Activated CD8-positive, alpha-beta memory T cell treated with anti-CD3 and anti-CD28 coated beads, Interleukin-2, amount 50 U/mL, for 48 hours (primary cell): Measurements from ENCODE around the gene MTX1.
"Not testable (repeated sequence)": the region's sequence is repeated elsewhere in the genome, so short reads cannot be mapped to it uniquely, and the experiment has no call there.

Experiments
- DNase-seq: peaks from one replicate; pipeline ENCODE4 v3.0.0-alpha.2; 2020

MTX1 gene

DNA sequence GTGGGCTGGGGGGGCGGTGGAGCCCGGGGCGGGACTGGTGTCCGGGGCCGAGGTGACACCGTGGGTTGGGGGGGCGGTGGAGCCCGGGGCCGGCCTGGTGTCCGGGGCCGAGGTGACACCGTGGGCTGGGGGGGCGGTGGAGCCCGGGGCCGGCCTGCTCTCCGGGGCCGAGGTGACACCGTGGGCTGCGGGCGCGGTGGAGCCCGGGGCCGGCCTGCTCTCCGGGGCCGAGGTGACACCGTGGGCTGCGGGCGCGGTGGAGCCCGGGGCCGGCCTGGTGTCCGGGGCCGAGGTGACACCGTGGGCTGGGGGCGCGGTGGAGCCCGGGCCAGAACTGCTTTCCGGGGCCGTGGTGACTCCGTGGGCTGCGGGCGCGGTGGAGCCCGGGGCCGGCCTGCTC is 18.6 kb upstream of the MTX1 start:
- DNase-seq: not testable (repeated sequence)

DNA sequence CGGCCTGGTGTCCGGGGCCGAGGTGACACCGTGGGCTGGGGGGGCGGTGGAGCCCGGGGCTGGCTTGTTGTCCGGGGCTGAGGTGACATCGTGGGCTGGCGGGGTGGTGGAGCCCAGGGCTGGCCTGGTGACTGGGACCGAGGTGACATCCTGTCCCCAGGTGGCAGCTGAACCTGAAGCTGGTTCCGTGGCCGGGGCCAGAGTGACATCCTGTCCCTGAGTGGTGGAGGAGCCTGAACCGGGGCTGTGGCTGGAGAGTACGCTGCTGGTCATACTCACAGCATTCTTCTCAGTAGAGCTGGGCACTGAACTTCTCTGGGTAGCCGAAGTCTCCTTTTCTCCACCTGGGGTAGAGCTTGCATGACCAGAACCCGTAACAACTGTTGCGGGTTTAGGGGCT is 16.6 kb upstream of the MTX1 start:
- no peak for DNase-seq

DNA sequence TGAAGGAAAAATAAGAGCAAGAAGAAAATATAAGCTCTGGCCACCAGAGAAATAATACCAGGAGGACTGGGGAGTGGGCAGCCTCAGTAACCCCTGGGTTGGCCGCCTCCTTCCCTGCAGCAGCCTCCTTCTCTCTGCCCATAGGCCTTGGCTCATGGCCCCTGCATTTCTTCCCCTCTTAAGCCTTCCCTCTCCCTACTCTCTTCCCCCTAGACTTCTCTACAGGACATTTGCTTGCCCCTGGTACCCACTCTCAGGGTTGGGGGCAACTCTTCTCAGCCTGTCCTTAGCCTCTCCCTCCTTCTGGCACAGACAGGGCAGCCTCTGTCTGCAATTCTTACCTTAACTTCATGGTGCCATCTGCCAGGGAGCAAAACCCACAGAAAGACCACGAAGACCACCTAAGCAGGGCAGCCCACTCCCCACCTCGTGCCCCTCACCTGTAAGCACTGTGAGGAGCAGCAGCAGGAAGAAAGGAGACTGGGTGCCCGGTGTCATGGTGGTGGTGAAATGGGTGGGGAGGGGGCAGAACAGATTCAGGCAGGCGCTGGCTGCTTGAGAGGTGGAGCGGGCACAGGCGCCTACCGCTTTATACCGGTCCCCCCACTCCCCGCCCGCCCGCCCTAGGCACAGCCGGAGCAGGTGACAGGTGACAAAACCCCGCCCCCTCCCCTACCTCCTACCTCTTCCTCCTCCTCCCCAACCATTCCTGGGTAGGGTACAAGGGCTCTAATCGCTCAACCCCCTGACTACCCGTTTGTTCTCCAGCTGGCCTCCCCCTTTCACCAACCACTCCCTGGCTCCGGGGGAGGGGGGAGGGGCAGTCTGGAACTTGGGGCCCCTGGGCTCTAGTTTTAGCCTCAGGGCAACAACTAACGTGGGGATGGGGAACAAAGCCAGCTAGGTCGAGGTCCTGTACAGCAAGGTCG is 15.9 kb upstream of the MTX1 start:
- no peak for DNase-seq

DNA sequence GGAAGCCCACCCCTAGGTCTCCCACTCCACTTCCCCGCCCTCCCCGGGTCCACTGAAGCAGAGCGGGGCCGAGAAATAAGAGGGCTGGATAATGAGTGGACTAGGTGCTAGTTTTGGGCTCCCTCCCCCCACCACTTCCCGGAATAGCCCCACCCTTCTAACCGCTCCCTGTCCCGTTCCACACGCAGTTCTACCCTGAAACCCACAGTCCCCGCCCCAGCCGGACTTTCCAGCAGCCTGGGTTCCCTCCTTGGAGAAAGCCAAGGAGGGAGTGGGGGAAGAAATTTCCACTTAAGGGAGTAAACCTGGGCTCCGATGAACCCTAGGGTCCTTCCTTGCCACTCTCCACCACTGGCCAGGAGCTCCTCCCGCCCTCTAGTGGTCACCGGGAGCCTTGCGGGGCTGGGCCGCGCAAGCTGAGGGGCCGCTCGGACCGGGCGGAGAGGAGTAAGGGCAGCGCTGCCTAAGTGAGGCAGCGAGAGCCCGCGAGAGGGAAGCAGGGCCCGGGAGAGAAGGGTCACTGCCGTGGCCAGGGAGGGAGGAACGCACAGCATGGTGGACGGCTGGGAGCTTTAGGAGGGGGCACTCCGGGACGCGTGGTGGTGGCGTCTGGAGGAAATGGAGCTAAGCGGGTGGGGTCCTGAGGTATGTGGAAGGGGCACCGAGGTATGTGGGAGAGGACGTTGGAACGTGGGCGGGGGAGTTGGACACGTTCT is 15.1 kb upstream of the MTX1 start:
- peak; percentile 92 for DNase-seq

DNA sequence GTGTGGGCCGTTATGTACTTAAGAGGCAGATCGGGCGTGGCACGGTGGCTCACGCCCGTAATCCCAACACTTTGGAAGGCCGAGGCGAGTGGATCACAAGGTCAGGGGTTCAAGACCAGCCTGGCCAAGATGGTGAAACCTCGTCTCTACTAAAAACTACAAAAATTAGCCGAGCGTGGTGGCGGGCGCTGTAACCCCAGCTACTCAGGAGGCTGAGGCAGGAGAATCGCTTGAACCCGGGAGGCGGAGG is 14.6 kb upstream of the MTX1 start:
- DNase-seq: not testable (repeated sequence)

DNA sequence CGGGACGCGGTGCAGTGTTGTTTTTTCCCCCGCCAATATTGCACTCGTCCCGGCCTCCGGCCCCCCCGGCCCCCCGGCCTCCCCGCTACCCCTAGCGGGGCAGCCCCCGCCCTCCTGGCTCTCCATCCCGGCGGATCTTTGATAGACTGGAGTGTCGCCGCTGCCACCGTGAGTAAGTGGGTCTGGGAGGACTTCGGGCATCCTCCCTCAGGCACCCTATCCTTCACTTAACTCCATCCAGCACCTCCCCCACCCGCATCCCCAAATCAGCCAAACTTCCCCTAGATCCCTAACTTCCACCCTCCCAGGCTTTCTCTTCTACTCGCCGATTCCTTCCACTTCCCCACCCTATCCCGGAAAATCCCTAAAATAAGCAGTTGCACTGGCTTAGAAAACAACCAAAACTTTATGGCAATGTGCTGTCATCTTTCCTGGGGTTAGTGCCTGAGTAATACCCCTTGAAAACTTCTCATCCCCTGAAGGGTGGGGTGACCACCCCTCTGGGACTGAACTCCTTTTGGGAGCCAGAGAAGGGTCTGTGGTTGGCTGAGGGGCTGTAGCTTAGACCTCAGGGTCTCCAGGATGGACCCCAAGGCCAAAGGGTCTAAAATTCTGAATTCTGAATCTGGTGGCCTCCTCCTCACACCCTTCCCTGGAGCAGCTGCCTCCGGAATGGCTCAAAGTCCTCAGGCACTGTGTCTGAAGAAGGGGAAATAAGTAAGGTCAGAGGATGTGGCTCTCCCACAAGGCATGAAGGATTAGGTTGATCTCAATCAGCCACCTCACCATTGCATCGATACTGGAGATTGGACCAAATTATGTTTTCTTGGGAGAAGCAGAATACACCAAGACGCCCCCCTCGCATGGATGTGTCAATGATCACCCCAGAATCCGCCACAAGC is 13.0 kb upstream of the MTX1 start:
- DNase-seq: no peak

DNA sequence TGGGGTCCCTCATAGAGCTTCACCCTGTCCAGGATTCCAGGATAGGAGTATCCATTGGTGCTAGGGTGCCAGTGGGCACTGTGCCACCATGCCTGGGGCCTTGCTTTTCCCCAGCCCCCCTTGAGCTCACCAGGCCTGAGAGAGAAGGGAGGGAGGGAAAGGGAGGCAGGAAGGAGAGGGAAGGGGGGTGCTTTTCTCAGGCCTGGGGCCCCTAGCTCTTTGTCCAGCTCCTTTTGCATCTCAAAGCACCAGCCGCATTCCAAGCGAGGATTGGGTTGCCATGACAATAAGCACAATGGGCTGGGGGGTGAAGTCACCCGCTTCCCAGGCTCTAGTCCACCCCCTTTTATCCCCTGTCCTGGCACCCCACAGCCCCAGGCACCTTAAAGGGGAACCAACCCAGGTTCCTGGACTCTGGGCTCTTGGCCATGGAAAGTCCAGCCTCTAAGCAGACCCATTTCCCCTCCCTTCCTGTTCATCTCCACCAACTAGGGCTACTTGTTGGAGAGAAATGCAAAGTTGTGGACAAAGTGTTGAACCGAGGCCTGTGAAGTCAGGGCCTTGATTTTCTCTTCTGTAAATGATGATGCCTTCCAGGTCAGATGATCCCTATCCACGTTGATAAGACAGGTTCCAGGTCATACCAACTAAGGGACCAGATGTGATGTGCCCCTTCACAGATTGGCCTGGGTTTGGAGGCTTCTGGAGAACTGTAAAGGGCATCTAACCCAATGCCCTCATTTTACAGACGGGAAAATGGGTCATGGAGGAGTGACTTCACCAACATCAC is 12.2 kb upstream of the MTX1 start:
- DNase-seq: no peak

DNA sequence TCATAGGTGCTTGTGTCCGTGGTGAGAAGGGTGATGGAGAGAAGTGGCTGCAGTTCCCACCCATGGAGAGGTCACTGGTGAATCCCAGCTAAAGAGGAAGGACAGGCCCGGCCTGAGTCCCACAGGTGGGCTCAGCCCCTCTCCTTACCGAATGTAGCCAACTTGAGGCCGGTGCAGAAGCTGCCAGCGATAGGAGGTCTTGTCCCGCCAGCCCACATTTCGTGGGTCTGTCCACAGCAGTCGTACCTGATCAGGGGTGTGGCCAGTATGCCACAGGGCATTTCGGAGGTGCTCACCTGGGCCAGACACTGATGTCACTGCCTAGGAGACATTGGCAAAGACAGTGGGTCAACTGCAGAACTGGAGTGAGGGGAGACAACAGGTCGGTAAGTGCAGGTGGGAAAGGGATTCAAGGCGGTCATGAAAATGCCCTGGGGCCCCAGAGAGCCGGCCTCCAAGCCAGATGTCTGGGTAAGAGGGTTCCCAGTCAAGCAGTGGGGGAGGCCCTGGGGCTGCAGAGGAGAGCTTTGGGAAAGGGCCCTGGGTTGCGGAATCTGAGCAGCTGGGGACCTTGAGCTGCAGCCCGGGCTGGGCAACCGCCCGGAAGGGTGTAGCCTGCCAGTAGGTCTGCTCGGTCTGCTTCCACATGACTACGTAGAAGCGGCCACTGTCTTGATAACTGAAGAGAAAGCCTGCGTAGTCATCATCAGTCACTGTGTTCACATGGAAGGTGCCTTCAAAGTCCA is 11.4 kb upstream of the MTX1 start:
- no peak for DNase-seq

DNA sequence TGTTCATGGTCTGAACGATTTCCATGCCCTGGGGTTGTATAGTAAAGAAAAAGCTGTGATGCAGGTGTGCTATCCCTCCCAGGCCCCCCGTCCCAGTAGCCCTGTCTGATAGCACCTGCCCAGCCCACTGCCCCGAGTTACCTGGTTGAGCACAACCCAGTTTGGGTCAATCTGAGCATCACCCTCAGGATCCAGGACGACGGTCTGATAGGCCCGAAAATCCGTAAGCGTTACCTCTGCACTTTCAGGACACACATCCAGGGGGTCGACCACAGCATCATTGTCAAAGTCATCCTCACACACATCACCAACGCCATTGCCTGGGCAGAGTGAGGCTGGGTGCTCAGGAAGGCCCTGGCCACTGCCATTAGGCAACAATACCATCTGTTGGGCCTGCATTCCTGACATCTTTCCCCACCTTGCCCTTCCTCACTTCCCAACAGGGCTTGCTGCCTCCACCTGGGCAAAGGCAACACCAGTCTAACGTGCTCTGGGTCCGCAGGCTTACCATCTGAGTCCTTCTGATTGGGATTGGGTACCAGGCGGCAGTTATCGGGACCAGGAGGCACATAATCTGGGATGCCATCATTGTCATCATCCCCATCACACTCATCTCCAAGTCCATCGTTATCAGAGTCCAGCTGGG is 10.5 kb upstream of the MTX1 start:
- no peak for DNase-seq

DNA sequence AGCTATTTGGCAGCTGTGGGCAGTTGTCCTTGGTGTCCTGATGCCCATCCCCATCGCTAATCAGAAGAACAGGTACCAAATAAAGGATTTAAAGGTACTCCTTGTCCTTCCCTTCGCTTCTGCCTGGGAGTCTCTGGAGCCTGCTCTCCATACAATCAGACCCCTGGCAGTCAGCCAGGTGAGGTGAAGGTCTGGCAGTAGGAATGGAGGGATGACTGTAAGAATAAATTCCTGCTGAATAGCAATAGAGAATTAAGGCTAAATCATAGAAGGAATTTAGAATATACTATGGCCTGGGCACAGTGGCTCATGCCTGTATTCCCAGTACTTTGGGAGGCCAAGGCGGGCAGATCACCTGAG is 10.0 kb upstream of the MTX1 start:
- no peak for DNase-seq

DNA sequence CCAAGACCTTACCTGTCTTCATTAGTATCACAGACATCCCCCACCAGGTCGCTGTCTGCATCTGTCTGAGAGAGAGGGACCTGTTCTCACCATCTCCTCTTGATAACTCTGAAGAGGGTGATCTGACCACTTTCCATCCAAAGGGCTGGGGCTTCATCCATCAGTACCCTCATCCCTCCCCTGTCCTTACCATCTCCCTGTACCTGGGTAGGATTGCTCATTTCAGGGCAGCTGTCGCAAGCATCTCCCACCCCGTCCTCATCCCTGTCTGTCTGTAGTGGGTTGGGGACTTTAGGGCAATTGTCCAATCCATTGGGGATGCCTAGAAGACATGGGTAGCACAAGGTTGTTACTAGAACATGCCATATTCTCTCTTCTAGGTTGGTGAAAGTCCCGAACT is 8.7 kb upstream of the MTX1 start:
- DNase-seq: no peak

DNA sequence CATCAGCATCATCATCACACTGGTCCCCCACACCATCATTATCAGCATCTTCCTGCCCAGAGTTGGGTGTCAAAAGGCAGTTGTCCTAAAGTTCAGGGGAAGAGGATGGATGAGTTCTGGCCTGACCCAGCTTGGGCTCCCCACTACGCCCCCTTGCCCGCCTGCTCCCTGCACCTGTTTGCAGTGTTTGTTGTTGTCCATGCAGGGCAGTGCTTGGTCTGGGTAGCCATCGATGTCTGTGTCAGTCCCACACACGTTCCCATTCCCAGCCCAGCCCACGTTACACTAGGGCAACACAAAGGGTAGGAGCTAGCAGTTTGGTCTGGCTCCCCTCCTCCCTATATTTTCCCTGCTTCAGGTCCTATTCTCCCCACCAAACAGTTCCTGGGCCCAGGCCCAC is 7.6 kb upstream of the MTX1 start:
- no peak for DNase-seq

DNA sequence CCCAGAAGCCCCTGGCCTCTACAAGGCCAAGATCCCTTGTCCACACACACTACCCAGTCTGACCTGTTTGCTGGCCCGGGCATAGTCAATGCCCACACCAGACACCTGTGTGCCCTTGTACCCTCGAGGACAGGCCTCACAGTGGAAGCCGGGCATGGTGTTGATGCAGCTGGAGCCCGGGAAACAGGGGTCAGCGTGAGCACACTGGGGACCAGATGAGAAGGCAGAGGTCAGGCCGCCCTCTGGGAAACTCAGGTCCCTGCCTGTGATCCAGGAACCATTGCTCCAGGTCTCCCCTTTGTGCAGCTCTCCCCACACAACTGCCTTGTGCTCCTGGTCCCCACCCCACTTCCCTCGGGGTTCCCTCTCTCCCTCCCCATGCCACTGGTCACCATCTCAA is 6.3 kb upstream of the MTX1 start:
- DNase-seq: no peak

DNA sequence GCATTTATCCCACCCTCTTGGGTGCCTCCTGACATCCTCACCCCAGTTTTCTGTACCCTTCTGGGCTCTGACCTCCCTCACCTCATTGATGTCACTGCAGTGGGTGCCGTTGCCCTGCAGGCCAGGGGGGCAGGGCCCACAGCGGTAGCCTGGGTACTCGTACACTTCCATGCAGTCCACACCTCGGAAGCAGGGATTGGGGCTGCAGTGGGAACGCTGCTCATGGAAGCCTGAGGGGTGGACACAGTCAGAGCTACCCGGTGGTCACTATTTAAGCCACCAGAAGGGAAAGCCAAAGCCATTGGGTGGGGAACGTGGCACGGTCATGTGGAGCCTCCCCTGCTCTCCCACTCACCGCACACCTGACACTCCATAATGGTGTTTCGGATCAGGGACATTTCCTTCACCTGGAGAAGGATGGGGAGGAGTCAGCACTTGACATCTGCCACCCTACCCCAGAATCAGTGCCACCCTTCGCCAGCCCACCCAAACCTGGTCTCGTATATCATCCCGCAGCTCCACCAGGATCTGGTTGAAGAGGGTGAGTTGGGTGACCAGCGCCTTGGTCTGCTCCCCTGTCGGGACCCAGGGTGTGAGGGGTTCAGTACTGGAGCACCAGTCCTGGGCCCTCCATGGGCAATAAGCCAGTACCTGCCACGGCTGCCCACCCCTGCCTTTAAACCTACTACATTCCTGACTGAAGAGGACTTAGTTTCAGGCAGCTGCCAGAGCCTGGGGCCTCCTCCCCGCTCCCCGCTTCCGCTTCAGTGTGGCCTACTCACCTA is 5.6 kb upstream of the MTX1 start:
- DNase-seq: no peak

DNA sequence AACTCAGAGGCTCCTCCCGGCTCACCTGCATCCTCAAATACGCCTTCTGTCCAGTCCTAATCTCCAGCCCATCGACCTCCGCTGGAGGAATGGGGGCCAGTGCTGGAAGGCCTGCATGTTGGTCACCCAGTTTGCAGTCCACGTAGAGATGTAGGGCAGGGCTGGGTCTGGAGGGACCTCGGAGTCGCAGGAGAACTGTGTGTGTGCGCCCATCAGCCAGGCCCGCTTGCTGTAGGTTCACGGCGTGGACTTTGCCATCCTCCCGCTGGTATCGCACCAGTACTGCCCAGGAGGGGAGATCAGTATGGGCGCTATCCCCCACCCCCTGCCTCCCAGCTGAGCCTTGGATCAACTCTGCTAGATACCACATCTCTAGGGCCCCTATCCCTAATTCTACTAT is 3.5 kb upstream of the MTX1 start:
- no peak for DNase-seq

DNA sequence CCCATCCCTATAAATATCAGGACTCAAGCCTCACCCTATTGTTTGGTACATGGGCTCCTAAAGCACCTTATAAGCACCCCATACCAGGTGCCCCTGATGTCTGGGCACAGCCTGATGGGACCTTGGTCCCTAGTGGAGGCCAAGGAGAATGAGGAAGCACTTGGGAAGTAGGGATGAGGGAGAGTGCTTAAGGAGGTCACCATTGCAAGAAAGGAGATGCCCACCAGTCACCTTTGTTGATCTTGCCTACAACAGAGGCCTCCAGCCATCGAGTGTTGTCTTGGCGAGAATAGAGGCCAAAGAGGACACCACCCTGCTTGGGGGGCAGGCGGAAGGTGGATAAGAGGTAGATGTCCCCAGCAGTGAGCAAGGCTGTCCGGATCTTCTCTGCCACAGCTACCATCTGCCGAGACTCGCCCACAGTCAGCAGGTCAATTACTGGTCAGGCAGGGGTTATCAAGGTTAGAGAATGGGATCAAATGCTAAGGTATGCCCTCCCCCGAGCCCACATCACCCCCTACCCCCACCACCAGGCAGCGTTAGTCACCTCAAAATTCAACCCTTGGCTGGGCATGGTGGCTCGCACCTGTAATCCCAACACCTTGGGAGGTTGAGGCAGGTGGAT is 2.4 kb upstream of the MTX1 start:
- no peak for DNase-seq

DNA sequence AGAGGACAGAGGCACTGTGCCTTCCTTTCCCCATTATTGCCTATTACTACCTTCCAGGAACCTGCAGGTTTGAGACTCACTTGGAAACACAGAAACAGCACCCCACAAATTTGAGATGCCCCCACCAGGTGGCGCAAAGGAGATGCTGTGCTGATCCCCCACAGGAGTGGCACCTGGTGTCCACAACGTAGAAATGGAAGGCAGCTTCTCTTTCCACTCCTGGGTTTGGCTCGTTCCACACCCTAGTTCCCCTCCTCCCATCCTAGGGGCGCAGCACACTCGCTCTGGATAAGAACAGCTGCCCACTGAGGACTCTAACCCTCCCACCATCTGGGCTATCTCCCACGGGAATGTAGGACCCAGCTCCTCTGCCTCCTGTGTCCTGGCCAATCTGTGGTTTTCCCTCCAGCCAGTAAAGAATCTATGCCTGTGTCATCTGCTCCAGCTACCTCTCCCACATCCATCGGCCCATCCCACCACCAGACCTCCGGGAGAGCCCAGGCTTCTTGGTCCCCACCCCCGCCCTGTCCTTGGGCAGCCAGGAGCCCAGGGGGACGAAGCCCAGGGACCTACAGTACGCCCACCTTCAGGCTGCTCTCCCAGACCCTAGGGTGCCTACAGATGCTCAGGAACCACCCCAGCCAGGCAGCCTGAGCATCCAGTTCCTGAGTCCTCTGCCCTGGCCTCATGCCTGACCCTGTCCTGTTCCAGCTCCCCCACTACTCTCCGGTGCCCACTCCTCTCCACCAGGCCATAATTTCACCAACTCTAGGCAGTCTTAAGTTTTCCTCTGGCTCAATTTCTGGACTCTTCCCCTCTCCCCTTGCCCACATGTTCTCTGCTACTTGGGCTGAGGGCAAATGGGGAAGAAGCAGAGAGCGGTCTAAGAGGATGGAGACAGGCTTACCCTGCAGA is 1.3 kb upstream of the MTX1 start:
- peak; percentile 97 for DNase-seq

DNA sequence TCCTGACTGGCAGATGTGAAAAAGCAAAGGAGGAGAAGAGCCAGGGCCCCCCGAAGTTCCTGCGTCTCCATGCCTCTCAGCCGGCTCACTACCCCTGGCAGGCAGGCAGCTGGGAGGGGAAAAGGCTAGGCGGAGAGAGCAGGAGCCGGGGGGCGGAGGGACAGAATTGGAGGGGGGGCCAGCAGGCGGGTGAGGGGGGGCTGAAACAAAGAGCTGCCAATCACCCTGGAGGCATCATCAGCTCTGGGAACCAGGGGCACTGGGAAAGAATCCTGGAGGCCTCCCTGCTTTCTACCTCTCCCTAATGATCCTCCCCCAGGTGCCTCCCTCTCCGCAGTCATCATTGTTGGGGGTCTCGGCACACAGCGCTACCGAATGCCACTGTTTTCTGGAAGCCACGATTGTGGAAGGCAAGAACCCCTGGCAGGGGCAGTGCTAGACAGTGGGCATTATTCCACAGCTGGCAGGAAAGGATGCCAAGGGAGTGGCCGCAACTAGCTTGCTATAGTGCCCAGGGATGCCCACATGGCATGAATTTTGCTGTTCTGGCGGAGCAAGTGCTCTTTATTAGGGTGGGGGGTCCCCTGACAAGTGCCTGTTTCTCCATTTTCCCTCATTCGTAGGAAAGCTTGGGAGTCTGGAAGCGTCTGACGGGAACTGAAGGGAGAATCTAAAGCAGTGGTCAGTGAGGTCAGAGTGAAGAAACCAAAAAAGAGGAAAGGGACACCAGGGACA is 522 bp upstream of the MTX1 start, which contains the start of gene THBS3:
TSS of gene THBS3 (minus strand) at position 92 of the 735 bp plus-strand sequence. CDS start at position 71, 21 bp downstream.
- DNase-seq: no peak
